ENCODE data around the gene SH3D19. TPM values are rescaled to one million over a fixed set of nuclear protein-coding genes. Genes with fewer than 3 reads are reported as not detected.
"Not testable (repeated sequence)": the region's sequence is repeated elsewhere in the genome, so short reads cannot be mapped to it uniquely, and the experiment has no call there.

The SH3D19 gene
- total and polyA plus RNA-seq, 4 donors: 22.1 to 69.2 (median 50.8) TPM

DNA sequence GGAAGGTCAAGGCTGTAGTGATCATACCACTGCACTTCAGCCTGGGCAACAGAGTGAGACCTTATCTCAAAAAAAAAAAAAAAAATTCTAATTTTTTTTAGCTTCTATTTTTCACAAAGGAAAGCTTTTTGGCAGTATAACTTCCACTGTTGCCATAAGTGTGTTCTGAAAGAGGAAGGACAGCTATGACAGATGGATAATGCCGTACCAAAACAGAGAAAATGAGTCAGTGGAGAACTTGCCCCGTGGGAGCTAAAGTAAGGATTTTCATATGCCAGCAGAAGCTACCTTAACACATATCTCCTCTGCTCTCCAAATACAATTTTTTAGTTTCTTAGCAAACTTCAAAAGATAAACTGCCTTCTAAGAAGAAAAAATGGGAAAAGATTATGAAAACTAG lies 182.2 kb downstream of the SH3D19 start:
- peaks cover 20 to 40% (median 25%) of the 10 kb centered on the region in 4 donors for H3K36me3 ChIP-seq (ENCODE audit: control insufficient read depth in 4 of 4, insufficient read depth in 4 of 4, low read length in 4 of 4)
- no peak for ATAC-seq (ENCODE audit: insufficient read depth, low FRiP score)
- H3K4me1 ChIP-seq (ENCODE audit: control insufficient read depth in 5 of 5, insufficient read depth in 5 of 5, low read length in 5 of 5): no peaks in the 10 kb centered on the region

DNA sequence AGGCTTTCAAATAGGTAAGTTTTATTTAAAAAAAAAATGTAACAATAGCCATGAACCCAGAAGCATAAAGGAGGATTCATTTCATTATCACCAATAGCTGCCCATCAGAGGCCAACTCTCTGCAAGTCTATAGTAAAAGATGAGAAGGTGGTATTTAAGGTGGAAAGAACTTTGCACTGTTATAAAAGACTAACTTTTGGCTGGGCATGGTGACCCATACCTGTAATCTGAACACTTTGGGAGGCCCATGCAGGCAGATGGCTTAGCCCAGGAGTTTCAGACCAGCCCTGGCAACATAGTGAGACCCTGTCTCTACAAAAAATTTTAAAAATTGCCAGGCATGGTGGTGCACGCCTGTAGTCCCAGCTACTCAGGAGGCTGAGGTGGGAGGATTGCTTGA lies 182.6 kb downstream of the SH3D19 start:
- Histone ChIP-seq H3K9ac (ENCODE audit: insufficient read depth in 1 of 2, low read length in 2 of 2) (no peak overlapping the region), H3K4me3 (no peak overlapping the region), H3K9me3 (ENCODE audit: control insufficient read depth in 4 of 4, insufficient read depth in 3 of 4, low read length in 3 of 4) (no peaks in the 10 kb centered on the region), H3K27ac (ENCODE audit: low read depth in 1 of 2, low read length in 1 of 2) (no peak overlapping the region), H3K27me3 (ENCODE audit: control insufficient read depth in 3 of 3, insufficient read depth in 3 of 3, low read length in 2 of 3) (no peaks in the 10 kb centered on the region), H3K36me3 (ENCODE audit: control insufficient read depth in 4 of 4, insufficient read depth in 4 of 4, low read length in 4 of 4) (peaks cover 20 to 36% (median 21%) of the 10 kb centered on the region in 4 donors), H3K4me1 (ENCODE audit: control insufficient read depth in 5 of 5, insufficient read depth in 5 of 5, low read length in 5 of 5) (no peaks in the 10 kb centered on the region)
- WGBS, 2 donors: 85 to 100% methylated on average over 1 of the region's 1 CpG
- TF ChIP-seq, protein P1, sequence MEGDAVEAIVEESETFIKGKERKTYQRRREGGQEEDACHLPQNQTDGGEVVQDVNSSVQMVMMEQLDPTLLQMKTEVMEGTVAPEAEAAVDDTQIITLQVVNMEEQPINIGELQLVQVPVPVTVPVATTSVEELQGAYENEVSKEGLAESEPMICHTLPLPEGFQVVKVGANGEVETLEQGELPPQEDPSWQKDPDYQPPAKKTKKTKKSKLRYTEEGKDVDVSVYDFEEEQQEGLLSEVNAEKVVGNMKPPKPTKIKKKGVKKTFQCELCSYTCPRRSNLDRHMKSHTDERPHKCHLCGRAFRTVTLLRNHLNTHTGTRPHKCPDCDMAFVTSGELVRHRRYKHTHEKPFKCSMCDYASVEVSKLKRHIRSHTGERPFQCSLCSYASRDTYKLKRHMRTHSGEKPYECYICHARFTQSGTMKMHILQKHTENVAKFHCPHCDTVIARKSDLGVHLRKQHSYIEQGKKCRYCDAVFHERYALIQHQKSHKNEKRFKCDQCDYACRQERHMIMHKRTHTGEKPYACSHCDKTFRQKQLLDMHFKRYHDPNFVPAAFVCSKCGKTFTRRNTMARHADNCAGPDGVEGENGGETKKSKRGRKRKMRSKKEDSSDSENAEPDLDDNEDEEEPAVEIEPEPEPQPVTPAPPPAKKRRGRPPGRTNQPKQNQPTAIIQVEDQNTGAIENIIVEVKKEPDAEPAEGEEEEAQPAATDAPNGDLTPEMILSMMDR (IDR thresholded peaks at IDR 0.05; ENCODE audit: control extremely low read depth, extremely low read depth): no peak
- no peak for ATAC-seq (ENCODE audit: insufficient read depth, low FRiP score)
- DNase-seq: no peak

More for the DNA sequence above, 182.2 kb downstream of the SH3D19 start:
- H3K9me3 ChIP-seq (ENCODE audit: control insufficient read depth in 4 of 4, insufficient read depth in 3 of 4, low read length in 3 of 4): no peaks in the 10 kb centered on the region
- no peak overlapping the region for H3K27ac ChIP-seq (ENCODE audit: low read depth in 1 of 2, low read length in 1 of 2)
- no peaks in the 10 kb centered on the region for H3K27me3 ChIP-seq (ENCODE audit: control insufficient read depth in 3 of 3, insufficient read depth in 3 of 3, low read length in 2 of 3)
- DNase-seq: no peak
- 65 to 68% methylated on average over 2 of the region's 2 CpGs for WGBS, 2 donors
- TF ChIP-seq, protein P1 (IDR thresholded peaks at IDR 0.05; ENCODE audit: control extremely low read depth, extremely low read depth): no peak
- no peak overlapping the region for H3K9ac ChIP-seq (ENCODE audit: insufficient read depth in 1 of 2, low read length in 2 of 2)
- H3K4me3 ChIP-seq: no peak overlapping the region

DNA sequence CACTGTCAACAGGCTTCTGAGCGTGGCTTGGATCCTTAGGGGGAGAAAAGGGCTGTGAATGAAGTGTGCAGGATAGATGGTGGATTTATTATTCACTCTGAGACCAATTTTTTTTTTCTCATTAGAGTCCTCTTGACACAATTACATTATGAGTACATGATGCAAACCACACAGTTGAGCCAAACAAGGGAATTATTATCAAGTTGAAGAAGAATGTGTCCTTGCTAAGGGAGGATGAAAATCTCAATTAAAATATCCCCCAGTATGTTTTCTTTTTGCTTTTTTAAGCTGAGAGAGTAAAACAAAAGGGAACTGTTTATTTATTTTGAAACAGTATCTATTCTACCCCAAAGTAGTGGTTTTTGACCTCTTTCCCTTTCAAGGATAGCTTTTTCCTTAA lies 185.6 kb downstream of the SH3D19 start:
- Histone ChIP-seq H3K4me3 (no peak overlapping the region), H3K27ac (ENCODE audit: low read depth in 1 of 2, low read length in 1 of 2) (no peak overlapping the region), H3K9ac (ENCODE audit: insufficient read depth in 1 of 2, low read length in 2 of 2) (no peak overlapping the region), H3K27me3 (ENCODE audit: control insufficient read depth in 3 of 3, insufficient read depth in 3 of 3, low read length in 2 of 3) (no peaks in the 10 kb centered on the region), H3K4me1 (ENCODE audit: control insufficient read depth in 5 of 5, insufficient read depth in 5 of 5, low read length in 5 of 5) (no peaks in the 10 kb centered on the region), H3K36me3 (ENCODE audit: control insufficient read depth in 4 of 4, insufficient read depth in 4 of 4, low read length in 4 of 4) (peaks cover 12 to 30% (median 20%) of the 10 kb centered on the region in 4 donors), H3K9me3 (ENCODE audit: control insufficient read depth in 4 of 4, insufficient read depth in 3 of 4, low read length in 3 of 4) (no peaks in the 10 kb centered on the region)
- TF ChIP-seq, protein P1 (IDR thresholded peaks at IDR 0.05; ENCODE audit: control extremely low read depth, extremely low read depth): no peak
- DNase-seq (no peak), ATAC-seq (ENCODE audit: insufficient read depth, low FRiP score) (no peak)
- WGBS, 2 donors: 92 to 96% methylated on average over 1 of the region's 1 CpG

DNA sequence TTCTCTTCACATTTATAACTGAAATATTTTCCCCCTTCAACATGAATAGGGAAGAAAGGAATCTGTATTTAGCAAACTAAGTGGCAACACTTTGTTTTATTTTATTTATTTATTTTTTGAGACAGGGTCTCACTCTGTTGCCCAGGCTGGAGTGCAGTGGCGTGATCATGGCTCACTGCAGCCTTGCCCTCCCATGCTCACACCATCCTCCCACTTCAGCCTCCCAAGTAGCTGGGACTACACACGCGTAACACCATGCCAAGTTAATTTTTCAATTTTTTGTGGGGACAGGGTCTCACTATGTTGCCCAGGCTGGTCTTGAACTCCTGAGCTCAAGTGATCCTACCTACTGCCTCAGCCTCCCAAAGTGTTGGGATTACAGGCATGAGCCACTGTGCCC lies 189.4 kb downstream of the SH3D19 start:
- not testable (repeated sequence) for H3K4me3 ChIP-seq; H3K9ac ChIP-seq (ENCODE audit: insufficient read depth in 1 of 2, low read length in 2 of 2); H3K9me3 ChIP-seq (ENCODE audit: control insufficient read depth in 4 of 4, insufficient read depth in 3 of 4, low read length in 3 of 4); H3K27me3 ChIP-seq (ENCODE audit: control insufficient read depth in 3 of 3, insufficient read depth in 3 of 3, low read length in 2 of 3); H3K27ac ChIP-seq (ENCODE audit: low read depth in 1 of 2, low read length in 1 of 2); DNase-seq; H3K4me1 ChIP-seq (ENCODE audit: control insufficient read depth in 5 of 5, insufficient read depth in 5 of 5, low read length in 5 of 5); ATAC-seq (ENCODE audit: insufficient read depth, low FRiP score)
- WGBS, 2 donors: 95 to 100% methylated on average over 3 of the region's 3 CpGs
- peaks cover 10 to 26% (median 20%) of the 10 kb centered on the region in 4 donors for H3K36me3 ChIP-seq (ENCODE audit: control insufficient read depth in 4 of 4, insufficient read depth in 4 of 4, low read length in 4 of 4)

All from lung (tissue), 12 donors.